Inflammatory macrophage treated with lipopolysaccharide for 4 hours (primary cell): ENCODE measurements around the gene SH3RF3.

ENCODE experiments used
- DNase-seq: peaks from one replicate; pipeline ENCODE4 v3.0.0-alpha.2; 2020

Gene SH3RF3

GRCh38 chr2:109545828-109546713, 417.1 kb downstream of the SH3RF3 start:
- DNase-seq, result peak; percentile 41

- no peak for DNase-seq
Measured at GRCh38 chr2:109547280-109547679, 418.3 kb downstream of the SH3RF3 start.

- DNase-seq, result no peak
Measured at GRCh38 chr2:109549016-109549590, 420.1 kb downstream of the SH3RF3 start.
